Activated naive CD4-positive, alpha-beta T cell treated with anti-CD3 and anti-CD28 coated beads for 36 hours (primary cell): ENCODE results near the gene NRDC. TPM values are rescaled to one million over a fixed set of nuclear protein-coding genes. Genes with fewer than 3 reads are reported as not detected.

ENCODE experiments used
- CTCF ChIA-PET: fragments of 350-600 bp; sonication (Branson Sonifier 250); formaldehyde crosslinking; loops from one replicate; lab custom pipeline; 2021; ENCODE audit warnings: antibody characterized with exemption; lab: Charles Lee
- DNase-seq: peaks from one replicate; pipeline ENCODE4 v3.0.0-alpha.2; 2020
- H3K27ac Mint-ChIP-seq: one replicate; pipeline ENCODE4 v1.8.0; 2021; ENCODE audit warnings: mild to moderate bottlenecking, mixed read lengths
- H3K27me3 Mint-ChIP-seq: one replicate; pipeline ENCODE4 v1.8.0; 2021; ENCODE audit warnings: low read depth, mixed read lengths
- H3K36me3 Mint-ChIP-seq: one replicate; pipeline ENCODE4 v1.8.0; 2021; ENCODE audit warnings: low read depth, mixed read lengths
- H3K4me1 Mint-ChIP-seq: one replicate; pipeline ENCODE4 v1.8.0; 2021; ENCODE audit warnings: low read depth, mixed read lengths
- H3K4me3 Mint-ChIP-seq: one replicate; pipeline ENCODE4 v1.8.0; 2021; ENCODE audit warnings: mild to moderate bottlenecking, moderate library complexity, mixed read lengths
- H3K9me3 Mint-ChIP-seq: one replicate; pipeline ENCODE4 v1.8.0; 2021; ENCODE audit warnings: mixed read lengths
- intact Hi-C: fragments of 100-400 bp; cut with micrococcal nuclease; formaldehyde crosslinking; loops from one replicate; pipeline ENCODE4 v1.15.1; 2023
- total RNA-seq, 2 experiments: library from RNA; stranded (reverse); gene quantifications; one replicate each; pipeline ENCODE4 v1.2.3, GENCODE V29; 2021

NRDC gene
- total RNA-seq, 2 experiments from 2014 or later, result 136 to 145 TPM

DNA sequence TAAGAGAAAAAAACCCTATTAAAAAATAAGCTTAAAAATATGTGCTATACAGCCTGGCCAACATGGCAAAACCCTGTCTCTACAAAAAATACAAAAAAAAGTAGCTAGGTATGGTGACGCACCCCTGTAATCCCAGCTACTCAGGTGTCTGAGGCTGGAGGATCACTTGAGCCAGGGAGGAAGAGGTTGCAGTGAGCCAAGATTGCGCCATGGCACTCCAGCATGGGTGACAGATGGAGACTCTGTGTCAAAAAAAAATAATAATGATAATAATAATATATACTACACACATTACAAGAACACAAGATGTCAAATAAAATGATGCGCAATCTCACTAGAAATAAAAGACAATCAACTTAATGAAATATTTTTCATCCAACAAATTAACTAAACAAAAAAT lies 22.9 kb downstream of the NRDC start:
- peaks cover 9% of the 10 kb centered on the region for H3K36me3 Mint-ChIP-seq
- no peak for DNase-seq
- CTCF ChIA-PET, result interaction anchor here (0.6 to 1.1 kb wide), 3 partner anchors 27 to 155 kb away, joined by 3 to 5 read pairs (median 5); no protein-coding TSS in a partner anchor
- no peak overlapping the region for H3K27ac Mint-ChIP-seq
- intact Hi-C loops, result no loop called here
- no peaks in the 10 kb centered on the region for H3K9me3 Mint-ChIP-seq
- peaks cover 7% of the 10 kb centered on the region for H3K4me1 Mint-ChIP-seq
- no peaks in the 10 kb centered on the region for H3K27me3 Mint-ChIP-seq
- no peak overlapping the region for H3K4me3 Mint-ChIP-seq

DNA sequence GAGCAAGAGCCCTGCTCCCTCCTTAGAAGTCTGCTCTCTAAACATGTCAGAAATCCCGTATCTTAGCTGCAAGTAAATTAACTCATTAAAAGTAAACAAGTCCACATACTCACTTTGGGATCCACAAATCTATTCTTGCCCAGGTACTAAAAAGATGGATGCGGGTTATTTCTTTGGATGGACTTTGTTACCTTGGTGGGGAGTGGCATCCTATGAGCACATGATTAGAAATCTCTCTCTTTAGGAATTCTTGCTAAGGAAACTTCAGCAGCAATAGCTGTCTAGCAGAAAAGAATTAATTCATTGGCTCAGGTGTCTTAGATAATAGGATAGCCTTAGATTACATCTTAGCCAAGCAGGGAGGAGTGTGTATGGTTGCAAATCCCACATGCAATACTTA lies 25.2 kb downstream of the NRDC start:
- H3K4me1 Mint-ChIP-seq, result peaks cover 2% of the 10 kb centered on the region
- peaks cover 6% of the 10 kb centered on the region for H3K36me3 Mint-ChIP-seq
- no peak for DNase-seq
- CTCF ChIA-PET, result no interaction called here
- H3K27me3 Mint-ChIP-seq, result no peaks in the 10 kb centered on the region
- intact Hi-C loops, result no loop called here
- no peak overlapping the region for H3K27ac Mint-ChIP-seq
- H3K9me3 Mint-ChIP-seq, result no peaks in the 10 kb centered on the region
- no peak overlapping the region for H3K4me3 Mint-ChIP-seq

DNA sequence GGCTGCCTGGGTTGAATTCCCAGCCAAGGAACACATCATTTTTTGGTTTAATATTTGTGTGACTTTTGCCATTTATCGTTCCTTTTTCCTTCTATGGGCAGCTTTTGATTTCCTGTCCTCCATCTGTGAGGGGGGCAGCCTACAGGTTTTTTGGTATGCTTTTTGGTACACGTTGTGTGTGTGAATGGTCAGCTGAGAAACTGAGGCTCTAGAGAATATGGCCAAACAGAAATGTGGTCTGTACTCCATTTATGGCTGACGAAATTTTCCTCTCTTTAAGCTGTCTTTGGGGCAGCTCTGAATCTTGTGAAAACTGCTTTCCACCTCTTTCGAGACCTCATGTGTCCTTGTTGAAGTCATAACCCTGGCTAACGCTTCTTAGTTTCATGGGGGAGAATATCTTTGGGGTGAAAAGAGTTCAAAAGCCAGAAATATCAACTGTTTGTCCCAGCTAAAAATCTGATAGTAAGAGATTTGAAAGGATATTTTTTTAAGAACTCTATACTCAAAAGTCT lies 26.6 kb downstream of the NRDC start:
- Mint-ChIP-seq H3K9me3 (peaks cover 1% of the 10 kb centered on the region), H3K4me1 (peaks cover 2% of the 10 kb centered on the region), H3K36me3 (peaks cover 8% of the 10 kb centered on the region), H3K4me3 (no peak overlapping the region), H3K27ac (no peak overlapping the region), H3K27me3 (no peaks in the 10 kb centered on the region)
- intact Hi-C loops, result no loop called here
- DNase-seq, result no peak
- CTCF ChIA-PET, result interaction anchor here (1.1 kb wide), 1 partner anchor 10 kb away, joined by 3 read pairs; no protein-coding TSS in a partner anchor

DNA sequence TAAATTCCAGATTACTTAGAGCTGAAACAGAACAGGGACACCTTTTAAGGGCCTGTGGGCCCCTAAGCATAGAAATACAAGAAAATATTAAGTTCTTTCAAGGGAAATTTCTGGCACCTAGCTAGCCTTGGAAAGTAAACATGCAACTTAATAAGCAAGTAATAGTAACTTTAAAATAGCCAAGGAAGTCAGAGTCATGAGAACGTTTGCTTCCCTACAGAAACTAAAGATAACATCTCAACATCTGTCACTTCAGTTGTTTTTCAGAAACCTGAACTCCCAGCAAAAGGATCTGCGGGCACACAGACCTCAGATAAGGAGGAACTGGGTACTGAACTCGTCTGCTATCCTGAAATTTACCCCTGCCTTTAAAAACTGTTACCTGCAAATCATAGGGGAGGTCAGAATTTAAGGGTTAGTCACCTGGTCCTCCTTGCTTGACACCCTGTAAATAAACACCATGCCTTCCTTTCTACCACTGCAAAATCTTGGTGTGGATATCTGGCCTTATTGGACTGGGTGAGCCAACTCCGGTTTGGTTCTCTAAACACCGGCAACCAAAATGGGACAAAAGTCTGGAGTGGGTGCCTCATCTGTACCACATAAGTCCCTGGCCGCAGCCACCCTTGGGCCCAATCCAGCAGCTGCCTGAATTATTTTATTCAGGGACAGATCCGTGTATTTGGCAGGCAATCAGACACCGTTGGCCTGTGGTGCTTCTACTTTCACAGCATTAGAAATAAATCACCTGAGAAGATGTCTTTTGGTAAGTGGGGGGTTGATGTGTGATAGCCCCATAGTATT lies 27.9 kb downstream of the NRDC start:
- peaks cover 1% of the 10 kb centered on the region for H3K9me3 Mint-ChIP-seq
- no peak for DNase-seq
- CTCF ChIA-PET, result no interaction called here
- H3K27ac Mint-ChIP-seq, result no peak overlapping the region
- H3K4me3 Mint-ChIP-seq, result no peak overlapping the region
- no peaks in the 10 kb centered on the region for H3K27me3 Mint-ChIP-seq
- H3K36me3 Mint-ChIP-seq, result peaks cover 12% of the 10 kb centered on the region
- intact Hi-C loops, result no loop called here
- H3K4me1 Mint-ChIP-seq, result peaks cover 4% of the 10 kb centered on the region

DNA sequence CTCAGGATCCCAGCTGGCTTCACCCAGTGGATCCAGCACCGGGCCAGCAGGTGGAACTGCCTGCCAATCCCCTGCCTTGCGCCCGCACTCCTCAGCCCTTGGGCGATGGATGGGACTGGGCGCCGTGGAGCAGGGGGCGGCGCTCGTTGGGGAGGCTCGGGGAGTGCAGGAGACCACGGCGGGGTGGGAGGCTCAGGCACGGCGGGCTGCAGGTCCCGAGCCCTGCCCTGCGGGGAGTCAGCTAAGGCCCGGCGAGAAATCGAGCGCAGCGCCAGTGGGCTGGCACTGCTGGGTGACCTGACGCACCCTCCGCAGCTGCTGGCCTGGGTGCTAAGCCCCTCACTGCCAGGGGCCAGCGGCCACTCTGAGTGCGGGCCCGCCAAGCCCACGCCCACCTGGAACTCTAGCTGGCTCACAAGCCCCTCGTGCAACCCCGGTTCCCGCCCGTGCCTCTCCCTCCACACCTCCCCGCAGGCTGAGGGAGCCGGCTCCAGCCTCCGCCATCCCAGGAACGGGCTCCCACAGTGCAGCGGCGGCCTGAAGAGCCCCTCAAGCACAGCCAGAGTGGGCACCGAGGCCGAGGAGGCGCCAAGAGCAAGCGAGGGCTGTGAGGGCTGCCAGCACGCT lies 31.1 kb downstream of the NRDC start:
- DNase-seq, result no peak
- CTCF ChIA-PET, result no interaction called here
- Mint-ChIP-seq H3K27ac (no peak overlapping the region), H3K4me1 (peaks cover 24% of the 10 kb centered on the region), H3K27me3 (no peaks in the 10 kb centered on the region), H3K4me3 (no peak overlapping the region), H3K36me3 (peaks cover 7% of the 10 kb centered on the region), H3K9me3 (peaks cover 1% of the 10 kb centered on the region)
- intact Hi-C loops, result no loop called here

DNA sequence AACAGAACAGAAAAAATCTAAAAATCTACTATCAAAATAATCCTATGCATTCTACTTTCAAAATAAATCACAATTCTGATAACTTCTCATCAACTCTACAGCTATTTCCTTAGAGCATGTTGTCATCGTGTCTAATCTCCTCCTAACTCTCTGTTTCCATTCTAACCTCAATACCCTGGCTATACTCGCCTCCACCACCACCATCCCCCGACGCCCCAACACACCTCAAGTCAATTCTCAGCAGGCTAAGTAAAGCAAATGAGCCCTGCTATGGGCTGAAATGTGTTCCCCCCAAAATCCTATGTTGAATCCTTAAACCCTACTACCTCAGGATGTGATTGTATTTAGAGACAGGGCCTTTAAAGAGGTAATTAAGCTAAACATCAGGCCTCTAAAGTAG lies 34.6 kb downstream of the NRDC start:
- H3K9me3 Mint-ChIP-seq, result peaks cover 1% of the 10 kb centered on the region
- peaks cover 9% of the 10 kb centered on the region for H3K36me3 Mint-ChIP-seq
- intact Hi-C loops, result loop anchor here (5.0 kb wide), 1 partner anchor 33 kb away; the partner anchor contains the start of gene NRDC
- H3K4me3 Mint-ChIP-seq, result no peak overlapping the region
- no peaks in the 10 kb centered on the region for H3K27me3 Mint-ChIP-seq
- CTCF ChIA-PET, result no interaction called here
- peak; percentile 55 for DNase-seq
- peaks cover 25% of the 10 kb centered on the region for H3K4me1 Mint-ChIP-seq
- no peak overlapping the region for H3K27ac Mint-ChIP-seq

DNA sequence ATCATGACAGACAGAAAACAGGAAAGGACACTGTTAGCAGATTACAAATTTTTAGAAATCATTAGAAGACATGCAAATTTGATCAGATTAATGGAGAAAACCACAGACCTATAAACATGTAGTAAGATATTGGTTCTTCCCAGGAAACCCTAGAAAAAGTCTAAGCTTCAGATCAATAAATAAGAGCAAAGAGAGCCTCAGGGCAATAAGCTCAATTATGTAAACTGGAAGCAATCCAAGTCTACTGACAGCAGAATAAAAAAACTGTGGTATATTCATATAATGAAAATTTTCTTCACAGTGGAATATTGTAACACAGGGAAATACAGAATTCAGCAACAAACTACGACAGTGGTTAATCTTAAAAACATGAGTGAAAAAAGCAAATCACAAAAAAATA lies 36.3 kb downstream of the NRDC start:
- no peaks in the 10 kb centered on the region for H3K9me3 Mint-ChIP-seq
- H3K36me3 Mint-ChIP-seq, result peaks cover 14% of the 10 kb centered on the region
- no peak overlapping the region for H3K27ac Mint-ChIP-seq
- CTCF ChIA-PET, result no interaction called here
- intact Hi-C loops, result loop anchor here (5.0 kb wide), 1 partner anchor 35 kb away; the partner anchor contains the start of gene NRDC
- DNase-seq, result no peak
- peaks cover 25% of the 10 kb centered on the region for H3K4me1 Mint-ChIP-seq
- H3K4me3 Mint-ChIP-seq, result no peak overlapping the region
- no peaks in the 10 kb centered on the region for H3K27me3 Mint-ChIP-seq

DNA sequence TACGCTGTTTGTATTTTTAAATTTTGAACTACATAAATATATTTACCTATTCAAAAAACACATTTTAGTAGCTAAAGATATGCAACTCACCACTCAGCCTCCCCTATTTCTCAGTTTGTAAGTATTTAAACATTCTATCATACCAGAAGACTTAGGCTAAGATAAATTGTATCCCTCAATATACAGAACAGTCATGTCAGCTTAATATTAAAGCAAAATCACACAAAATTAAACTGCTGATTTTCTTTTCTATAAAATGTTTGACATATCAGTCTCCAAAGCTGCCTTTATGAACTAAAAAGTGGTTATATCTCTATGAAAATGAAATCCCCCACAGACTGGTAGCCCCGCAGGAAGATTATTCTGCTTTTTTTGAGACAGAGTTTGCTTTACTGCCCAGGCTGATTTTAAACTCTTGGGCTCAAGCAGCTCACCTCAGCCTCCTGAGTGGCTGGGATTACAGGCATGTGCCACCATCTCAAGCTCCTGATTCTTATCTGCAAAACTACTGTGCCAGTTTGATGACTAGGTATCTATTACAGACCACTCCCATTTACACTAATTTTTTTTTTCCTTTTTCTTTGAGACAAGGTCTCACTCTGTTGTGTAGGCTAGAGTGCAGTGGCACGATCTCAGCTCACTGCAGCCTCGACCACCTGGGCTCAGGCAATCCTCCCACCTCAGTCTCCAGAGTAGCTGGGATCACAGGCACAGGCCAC lies 37.6 kb downstream of the NRDC start:
- Mint-ChIP-seq H3K4me1 (peaks cover 25% of the 10 kb centered on the region), H3K27ac (no peak overlapping the region), H3K27me3 (no peaks in the 10 kb centered on the region), H3K36me3 (peaks cover 12% of the 10 kb centered on the region), H3K4me3 (no peak overlapping the region), H3K9me3 (no peaks in the 10 kb centered on the region)
- DNase-seq, result no peak
- CTCF ChIA-PET, result interaction anchor here (0.6 to 1.2 kb wide), 3 partner anchors 24 to 165 kb away, joined by 4 to 6 read pairs (median 5); no protein-coding TSS in a partner anchor
- intact Hi-C loops, result loop anchor here (5.0 kb wide), 1 partner anchor 36 kb away; the partner anchor contains the start of gene NRDC

DNA sequence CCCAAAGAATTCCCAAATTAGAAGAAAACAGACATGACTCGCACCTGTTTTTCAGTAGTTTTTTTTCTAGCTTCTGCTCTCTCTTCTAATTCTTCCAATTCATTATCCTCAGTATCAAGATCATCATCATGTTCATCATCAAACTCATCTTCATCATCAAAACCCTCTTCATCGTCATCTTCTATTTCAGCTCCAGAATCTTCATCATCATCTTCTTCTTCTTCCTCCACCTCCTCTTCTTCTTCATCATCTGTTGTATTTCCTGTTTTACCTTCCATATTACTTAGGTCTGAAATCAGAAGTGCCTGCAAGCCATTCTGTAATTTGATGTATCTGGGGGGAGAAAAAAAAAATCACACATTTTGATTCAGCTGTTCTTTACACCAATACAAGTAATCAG lies 38.3 kb downstream of the NRDC start:
- Mint-ChIP-seq H3K27ac (no peak overlapping the region), H3K4me1 (peaks cover 21% of the 10 kb centered on the region), H3K4me3 (no peak overlapping the region), H3K36me3 (peaks cover 15% of the 10 kb centered on the region), H3K9me3 (no peaks in the 10 kb centered on the region), H3K27me3 (no peaks in the 10 kb centered on the region)
- intact Hi-C loops, result loop anchor here (5.0 kb wide), 1 partner anchor 37 kb away; the partner anchor contains the start of gene NRDC
- CTCF ChIA-PET, result interaction anchor here (0.7 to 1.2 kb wide), 3 partner anchors 9 to 165 kb away, joined by 4 to 5 read pairs (median 4); no protein-coding TSS in a partner anchor
- no peak for DNase-seq

DNA sequence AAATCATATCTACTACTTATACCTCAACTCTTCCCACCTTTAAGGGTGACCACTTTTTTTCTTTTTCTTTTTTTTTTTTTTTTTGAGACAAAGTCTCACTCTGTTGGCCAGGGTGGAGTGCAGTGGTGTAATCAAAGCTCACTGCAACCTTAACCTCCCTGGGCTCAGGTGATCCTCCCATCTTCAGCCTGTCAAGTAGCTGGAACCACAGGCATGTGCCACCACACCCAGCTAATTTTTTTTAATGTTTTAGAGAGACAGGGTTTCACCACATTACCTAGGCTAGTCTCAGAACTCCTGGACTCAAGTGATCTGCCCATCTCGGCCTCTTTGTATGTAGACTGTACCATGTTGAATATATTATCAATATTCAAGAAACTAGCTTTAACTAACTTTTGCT lies 39.4 kb downstream of the NRDC start:
- H3K27ac Mint-ChIP-seq, result no peak overlapping the region
- intact Hi-C loops, result no loop called here
- DNase-seq, result no peak
- H3K36me3 Mint-ChIP-seq, result peaks cover 15% of the 10 kb centered on the region
- peaks cover 14% of the 10 kb centered on the region for H3K4me1 Mint-ChIP-seq
- CTCF ChIA-PET, result interaction anchor here (0.8 kb wide), 1 partner anchor 8 kb away, joined by 4 read pairs; no protein-coding TSS in a partner anchor
- H3K4me3 Mint-ChIP-seq, result no peak overlapping the region
- H3K9me3 Mint-ChIP-seq, result no peaks in the 10 kb centered on the region
- no peaks in the 10 kb centered on the region for H3K27me3 Mint-ChIP-seq

DNA sequence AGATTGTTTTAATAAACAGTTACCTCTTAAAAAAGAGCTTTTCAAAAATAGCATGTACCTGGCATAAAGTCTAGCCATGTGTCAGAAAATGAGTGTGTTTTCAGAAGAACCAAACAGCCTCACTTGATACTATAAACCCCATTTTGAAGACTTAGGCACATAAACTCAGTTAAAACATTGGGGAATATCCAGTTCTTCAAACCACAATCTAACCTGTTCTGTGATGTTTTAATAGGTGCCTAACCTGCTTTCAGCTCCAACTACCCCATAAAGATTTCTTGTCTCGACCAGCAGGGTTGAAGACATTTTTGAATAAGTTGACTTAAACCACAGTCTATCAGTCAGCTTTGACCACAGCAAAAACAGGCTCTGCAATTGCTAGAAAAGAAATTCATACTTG lies 41.3 kb downstream of the NRDC start:
- H3K9me3 Mint-ChIP-seq, result no peaks in the 10 kb centered on the region
- DNase-seq, result no peak
- H3K4me3 Mint-ChIP-seq, result no peak overlapping the region
- intact Hi-C loops, result no loop called here
- peaks cover 20% of the 10 kb centered on the region for H3K36me3 Mint-ChIP-seq
- CTCF ChIA-PET, result no interaction called here
- peaks cover 3% of the 10 kb centered on the region for H3K4me1 Mint-ChIP-seq
- no peaks in the 10 kb centered on the region for H3K27me3 Mint-ChIP-seq
- no peak overlapping the region for H3K27ac Mint-ChIP-seq

DNA sequence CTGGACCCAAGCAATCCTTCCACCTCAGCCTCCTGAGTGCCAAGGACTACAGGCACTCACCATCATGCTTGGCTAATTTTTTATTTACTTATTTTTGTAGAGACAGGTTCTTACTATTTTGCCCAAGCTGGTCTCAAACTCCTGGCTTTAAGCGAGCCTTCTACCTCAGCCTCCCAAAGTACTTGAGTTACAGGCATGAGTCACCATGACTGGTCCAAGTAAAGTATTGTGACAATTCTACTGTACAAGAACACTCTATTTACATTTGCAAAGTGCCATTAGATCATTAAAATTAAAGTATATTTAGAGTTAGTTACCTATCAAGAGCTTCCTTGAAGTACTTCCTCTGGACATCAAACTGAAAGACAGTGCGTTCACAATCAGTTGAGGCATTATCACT lies 44.8 kb downstream of the NRDC start:
- Mint-ChIP-seq H3K27me3 (no peaks in the 10 kb centered on the region), H3K36me3 (peaks cover 17% of the 10 kb centered on the region), H3K4me3 (no peak overlapping the region), H3K9me3 (no peaks in the 10 kb centered on the region), H3K4me1 (no peaks in the 10 kb centered on the region), H3K27ac (no peak overlapping the region)
- intact Hi-C loops, result no loop called here
- CTCF ChIA-PET, result interaction anchor here (0.6 kb wide), 1 partner anchor 136 kb away, joined by 3 read pairs; no protein-coding TSS in a partner anchor
- no peak for DNase-seq
